Femur (tissue), 1 donor: ENCODE results near the gene SLX1A.
"Not testable (repeated sequence)": the region's sequence is repeated elsewhere in the genome, so short reads cannot be mapped to it uniquely, and the experiment has no call there.

Experiments used
- DNase-seq: peaks from one replicate; pipeline ENCODE4 v3.0.0-alpha.2; 2017

The SLX1A gene

DNA sequence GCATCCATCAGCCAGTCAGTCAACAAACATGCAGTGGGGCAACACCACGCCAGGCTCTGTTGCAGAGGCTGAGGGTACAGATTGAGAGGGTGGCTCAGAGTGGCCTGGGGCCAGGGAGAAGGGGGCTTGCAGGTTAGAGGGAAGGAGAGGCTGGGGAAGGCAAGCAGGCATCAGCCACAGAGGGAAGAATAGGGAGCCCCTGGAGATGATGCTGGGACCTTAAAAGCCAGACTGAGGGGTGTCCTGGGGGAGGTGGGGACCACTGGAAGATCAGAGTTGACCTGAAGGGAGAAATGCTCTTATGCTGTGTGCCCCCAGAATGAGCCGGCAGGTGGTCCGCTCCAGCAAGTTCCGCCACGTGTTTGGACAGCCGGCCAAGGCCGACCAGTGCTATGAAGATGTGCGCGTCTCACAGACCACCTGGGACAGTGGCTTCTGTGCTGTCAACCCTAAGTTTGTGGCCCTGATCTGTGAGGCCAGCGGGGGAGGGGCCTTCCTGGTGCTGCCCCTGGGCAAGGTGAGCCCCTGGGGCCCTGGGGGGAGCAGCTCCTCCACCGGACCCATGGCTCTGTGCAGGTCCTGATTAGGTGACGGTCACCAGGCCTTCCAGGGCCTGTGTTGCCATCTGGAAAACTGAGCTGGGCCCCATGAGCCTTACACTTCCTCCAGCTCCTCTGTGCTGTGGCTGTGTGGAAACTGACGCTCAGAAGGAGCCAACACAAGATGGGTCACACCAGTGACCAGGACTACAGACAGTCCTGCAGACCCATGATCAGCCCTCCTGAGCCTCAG is 8.6 kb upstream of the SLX1A start:
- no peak for DNase-seq

- peak; percentile 67 for DNase-seq
Observed at GRCh38 chr16:30185683-30186421, 7.8 kb upstream of the SLX1A start.

- no peak for DNase-seq
Observed at GRCh38 chr16:30186444-30186781, 7.3 kb upstream of the SLX1A start.

DNA sequence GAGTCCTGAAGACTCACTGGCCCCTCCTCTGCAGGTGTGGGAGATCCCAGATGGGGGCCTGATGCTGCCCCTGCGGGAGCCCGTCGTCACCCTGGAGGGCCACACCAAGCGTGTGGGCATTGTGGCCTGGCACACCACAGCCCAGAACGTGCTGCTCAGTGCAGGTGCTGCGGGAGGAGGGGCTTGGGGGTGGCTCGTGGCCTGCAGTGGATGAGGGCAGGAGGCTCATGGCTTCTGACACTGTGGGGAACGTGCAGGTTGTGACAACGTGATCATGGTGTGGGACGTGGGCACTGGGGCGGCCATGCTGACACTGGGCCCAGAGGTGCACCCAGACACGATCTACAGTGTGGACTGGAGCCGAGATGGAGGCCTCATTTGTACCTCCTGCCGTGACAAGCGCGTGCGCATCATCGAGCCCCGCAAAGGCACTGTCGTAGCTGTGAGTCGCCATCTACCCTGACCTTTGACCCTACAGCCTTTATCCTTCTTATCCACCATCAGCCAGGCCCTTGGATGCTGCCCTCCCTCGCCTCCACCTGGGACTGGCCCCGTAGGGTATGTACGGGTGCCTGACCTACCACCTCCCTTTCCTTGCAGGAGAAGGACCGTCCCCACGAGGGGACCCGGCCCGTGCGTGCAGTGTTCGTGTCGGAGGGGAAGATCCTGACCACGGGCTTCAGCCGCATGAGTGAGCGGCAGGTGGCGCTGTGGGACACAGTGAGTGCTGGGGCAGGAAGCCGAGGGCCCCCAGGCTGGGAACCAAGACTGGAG is 6.7 kb upstream of the SLX1A start:
- peak; percentile 49 for DNase-seq

- no peak for DNase-seq
Observed at GRCh38 chr16:30187556-30187865, 6.2 kb upstream of the SLX1A start.

- DNase-seq = no peak
Observed at GRCh38 chr16:30187971-30188561, 5.6 kb upstream of the SLX1A start.

GRCh38 chr16:30191158-30191557 is 2.5 kb upstream of the SLX1A start:
- DNase-seq = not testable (repeated sequence)

DNA sequence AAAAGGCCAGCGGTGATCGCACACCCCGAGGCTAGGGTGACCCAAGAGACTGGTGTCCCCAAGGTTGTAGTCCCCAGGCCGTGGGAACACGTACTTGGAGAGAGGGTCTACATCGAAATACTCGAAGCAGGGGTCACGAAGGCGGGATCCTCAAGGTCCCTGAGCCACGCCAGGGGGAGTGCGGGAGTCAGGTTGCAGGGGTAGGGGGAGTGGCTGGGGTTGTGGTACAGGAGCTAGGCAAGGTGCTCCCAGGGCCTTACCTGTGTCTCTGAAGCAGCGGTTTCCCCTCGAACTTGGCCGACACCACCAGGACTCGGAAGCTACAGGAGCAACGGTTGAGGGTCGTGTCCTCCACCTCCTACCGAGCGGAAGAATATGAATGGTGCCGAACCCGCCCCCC is 577 bp upstream of the SLX1A start:
- DNase-seq = not testable (repeated sequence)

GRCh38 chr16:30194172-30194925 is 674 bp downstream of the SLX1A start:
- not testable (repeated sequence) for DNase-seq

DNA sequence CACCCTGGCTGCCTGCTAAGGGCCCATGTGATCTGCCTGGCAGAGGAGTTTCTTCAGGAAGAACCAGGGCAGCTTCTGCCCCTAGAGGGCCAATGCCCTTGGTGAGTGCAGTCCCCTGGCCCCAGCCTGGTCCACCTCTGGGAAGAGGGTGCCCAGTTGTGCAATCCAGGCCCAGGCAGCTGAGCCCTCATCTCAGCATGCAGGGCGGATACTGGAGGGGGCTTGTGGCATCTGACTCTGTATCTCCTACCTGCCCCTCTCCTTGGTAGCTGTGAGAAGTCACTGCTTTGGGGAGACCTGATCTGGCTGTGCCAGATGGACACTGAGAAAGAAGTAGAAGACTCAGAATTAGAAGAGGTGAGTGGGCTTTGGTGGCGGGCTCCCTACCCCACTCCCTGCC is 3.3 kb downstream of the SLX1A start:
- DNase-seq = not testable (repeated sequence)

GRCh38 chr16:30199049-30199448 is 5.4 kb downstream of the SLX1A start, which contains the start of gene SULT1A3:
SULT1A3 (plus strand) TSS chr16:30199255; CDS start chr16:30200729, 1,474 bp downstream.
- not testable (repeated sequence) for DNase-seq

DNA sequence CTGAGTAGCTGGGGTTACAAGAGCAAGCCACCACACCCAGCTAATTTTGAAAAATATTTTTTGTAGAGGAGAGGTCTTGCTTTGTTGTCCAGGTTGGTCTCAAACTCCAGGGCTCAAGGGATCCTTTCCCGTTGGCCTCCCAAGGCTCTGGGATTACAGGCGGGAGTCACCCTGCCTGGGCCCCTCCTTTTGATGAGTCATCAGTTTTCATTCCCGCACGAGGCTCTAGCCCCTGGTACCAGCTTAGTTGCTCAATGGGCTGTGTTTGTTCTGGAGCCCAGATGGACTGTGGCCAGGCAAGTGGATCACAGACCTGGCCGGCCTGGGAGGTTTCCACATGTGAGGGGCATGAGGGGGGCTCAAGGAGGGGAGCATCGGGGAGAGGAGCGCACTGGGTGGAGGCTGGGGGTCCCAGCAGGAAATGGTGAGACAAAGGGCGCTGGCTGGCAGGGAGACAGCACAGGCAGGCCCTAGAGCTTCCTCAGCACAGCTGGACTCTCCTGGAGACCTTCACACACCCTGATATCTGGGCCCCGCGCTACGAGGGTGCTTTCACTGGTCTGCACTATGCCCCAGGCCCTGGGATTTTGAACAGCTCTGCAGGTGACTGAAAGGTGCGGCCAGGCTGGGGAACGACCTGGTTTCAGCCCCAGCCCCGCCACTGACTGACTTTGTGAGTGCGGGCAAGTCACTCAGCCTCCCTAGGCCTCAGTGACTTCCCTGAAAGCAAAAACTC is 6.1 kb downstream of the SLX1A start:
- DNase-seq = not testable (repeated sequence)

DNA sequence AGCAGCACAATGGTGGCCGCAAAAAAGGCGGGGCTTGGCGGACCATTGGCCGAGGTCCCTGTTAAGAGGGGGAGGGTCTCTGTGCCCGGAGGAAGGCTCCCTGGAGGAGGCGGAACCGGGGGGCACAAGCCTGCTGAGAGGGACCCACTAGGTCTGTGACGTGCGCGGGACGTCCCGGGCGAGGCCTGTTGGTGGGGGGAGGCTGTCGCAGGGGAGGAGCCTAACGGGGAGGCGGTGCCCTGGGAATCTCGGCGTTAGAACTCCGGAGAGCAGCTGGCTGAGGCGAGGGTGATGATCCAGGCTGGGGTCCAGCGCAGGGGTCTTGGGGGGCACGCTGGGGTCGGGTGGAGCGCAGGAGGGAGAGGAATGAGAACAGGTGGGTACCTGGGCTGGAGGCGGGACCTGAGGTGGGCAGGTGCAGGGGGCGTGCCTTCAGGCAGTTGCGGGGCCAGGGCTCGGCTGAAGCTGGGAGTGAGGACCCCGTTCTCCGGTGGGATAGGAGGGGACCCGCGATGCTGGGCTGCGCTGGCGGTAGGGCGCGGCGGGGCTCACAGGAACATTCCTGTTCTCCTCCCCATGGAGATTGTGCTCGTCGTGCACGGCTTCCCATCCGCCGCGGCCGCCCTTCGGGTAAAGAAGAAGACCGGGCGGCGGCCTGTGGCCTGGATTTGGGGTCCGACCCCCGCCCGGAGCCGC is 12.0 kb downstream of the SLX1A start:
- DNase-seq = not testable (repeated sequence)

DNA sequence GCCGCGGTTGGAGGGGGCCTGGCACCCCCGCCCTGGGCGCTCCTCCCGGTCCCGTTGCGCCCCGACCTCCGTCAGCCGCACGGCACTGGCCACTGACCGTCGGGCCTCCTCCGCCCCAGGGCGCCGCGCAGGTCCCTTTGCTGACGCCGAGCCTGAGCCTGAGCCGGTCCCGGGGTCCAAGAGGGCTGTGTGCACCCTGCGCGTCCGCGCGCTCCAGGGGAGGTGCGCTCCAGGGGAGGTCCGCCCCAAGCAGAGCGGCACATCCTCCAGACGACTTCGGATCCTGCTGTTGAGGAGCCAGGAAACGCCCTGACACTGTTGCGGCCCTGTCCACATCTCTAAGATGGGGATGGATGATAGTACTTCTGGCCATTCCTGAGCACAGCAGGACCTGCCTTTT is 12.6 kb downstream of the SLX1A start:
- DNase-seq = not testable (repeated sequence)

GRCh38 chr16:30207063-30207704 is 13.5 kb downstream of the SLX1A start:
- DNase-seq = not testable (repeated sequence)

DNA sequence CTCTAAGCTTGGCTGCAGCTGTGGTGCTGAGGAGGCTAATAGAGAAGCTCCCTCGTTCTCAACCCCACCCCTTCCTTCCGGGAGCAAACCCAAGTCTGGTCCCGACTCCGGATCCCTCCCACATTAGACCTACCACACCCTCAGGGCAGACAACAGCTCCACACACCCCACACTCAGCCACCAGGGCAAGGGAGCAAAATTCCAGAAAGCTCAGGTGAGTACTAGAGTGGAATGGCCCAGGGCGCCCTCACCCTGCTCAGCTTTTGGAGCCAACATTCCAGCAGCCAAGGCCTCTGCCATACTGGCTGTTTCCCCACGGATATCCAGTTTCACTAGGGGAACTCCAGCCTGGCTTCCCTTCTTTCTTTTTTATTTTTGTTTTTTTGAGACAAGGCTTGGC is 15.4 kb downstream of the SLX1A start:
- not testable (repeated sequence) for DNase-seq

DNA sequence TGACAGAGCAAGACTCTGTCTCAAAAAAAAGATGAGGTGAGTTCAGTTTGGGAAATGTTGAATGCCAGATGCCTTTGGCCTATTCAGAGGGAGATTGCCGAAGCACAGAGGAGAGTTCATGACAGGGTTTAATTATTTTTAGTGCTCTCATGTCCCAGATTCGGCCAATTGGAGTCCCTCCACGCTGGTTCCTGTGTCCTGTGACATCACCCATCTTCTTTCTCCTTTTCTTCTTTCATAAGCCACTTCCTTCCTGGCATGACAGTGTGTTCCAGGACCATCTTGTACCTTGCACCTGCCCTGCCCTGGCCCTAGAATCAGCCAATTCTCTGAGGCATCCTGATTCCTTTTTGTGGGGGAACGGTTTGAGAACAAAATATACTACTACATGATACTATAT is 17.7 kb downstream of the SLX1A start:
- DNase-seq = not testable (repeated sequence)

- not testable (repeated sequence) for DNase-seq
Observed at GRCh38 chr16:30217082-30217481, 23.4 kb downstream of the SLX1A start.
